ENCODE results near the gene TMEFF2.

TMEFF2 gene

DNA sequence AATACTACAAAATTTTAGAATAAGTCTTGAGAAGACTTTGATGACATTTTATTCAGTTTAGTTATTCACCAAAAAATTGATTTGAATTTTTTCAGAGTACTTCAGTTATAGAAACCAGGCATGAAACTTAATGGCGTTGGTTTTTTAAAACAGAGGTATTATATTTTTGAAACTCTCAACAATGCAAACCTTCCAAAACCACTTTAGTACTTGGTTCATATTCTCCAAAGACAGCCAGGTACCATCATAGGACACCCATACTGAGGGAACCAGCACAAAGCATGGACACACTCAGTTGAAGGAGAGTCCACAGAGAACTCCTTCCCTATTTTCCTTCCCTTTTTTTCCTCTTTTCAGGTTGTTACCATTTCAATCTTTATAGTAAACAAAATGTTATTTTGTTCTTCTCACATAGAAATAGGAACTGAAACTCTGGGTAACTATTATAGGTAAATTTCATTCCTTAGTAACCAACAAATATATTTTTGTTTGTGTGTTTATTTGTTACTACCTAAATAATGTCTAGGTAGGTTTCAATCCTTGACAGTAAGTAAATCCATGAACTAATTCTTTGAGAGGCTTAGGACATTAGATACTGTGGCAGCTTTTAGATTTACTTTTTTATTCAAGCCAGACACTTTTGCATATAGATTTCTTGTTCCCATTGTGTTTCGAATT lies 95.8 kb downstream of the TMEFF2 start:
- no peak for TF ChIP-seq REST (IDR thresholded peaks at IDR 0.05; ENCODE audit: insufficient read depth in 1 of 2, low read depth in 2 of 2, low read length in 2 of 2)
- no peak for TF ChIP-seq FOXP2 (optimal IDR thresholded peaks at IDR 0.05; ENCODE audit: borderline replicate concordance, extremely low read depth, extremely low read length, insufficient read depth)
- TF ChIP-seq POLR2AphosphoS5 (IDR thresholded peaks at IDR 0.05; ENCODE audit: low read depth, low read length) = no peak
- TF ChIP-seq SIN3A (IDR thresholded peaks at IDR 0.05; ENCODE audit: borderline replicate concordance, insufficient read depth, low read length) = no peak
- no peak for TF ChIP-seq TAF1 (IDR thresholded peaks at IDR 0.05; ENCODE audit: borderline replicate concordance, insufficient read depth, low read length)

DNA sequence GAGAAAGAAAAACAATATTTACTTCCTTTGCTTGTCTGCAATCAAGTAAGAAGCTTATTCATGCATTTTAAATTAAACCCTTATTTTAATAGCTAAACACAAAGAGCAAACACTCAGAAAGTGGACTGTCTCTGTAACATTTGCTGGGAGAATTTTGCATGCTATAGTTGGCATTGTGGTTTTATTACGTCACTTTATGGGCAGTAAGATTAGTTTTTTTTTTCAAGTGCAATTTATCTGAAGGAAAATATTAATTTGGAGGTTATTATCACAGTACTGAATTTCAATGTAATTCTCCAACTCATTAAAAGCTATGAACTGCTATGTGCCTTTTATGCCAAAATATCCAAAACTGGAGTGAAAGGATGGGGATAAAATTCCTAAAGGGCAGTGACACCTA lies 103.3 kb downstream of the TMEFF2 start:
- TF ChIP-seq REST (IDR thresholded peaks at IDR 0.05; ENCODE audit: insufficient read depth in 1 of 2, low read depth in 2 of 2, low read length in 2 of 2) (no peak), FOXP2 (optimal IDR thresholded peaks at IDR 0.05; ENCODE audit: borderline replicate concordance, extremely low read depth, extremely low read length, insufficient read depth) (no peak), SIN3A (IDR thresholded peaks at IDR 0.05; ENCODE audit: borderline replicate concordance, insufficient read depth, low read length) (no peak), POLR2AphosphoS5 (IDR thresholded peaks at IDR 0.05; ENCODE audit: low read depth, low read length) (no peak), TAF1 (IDR thresholded peaks at IDR 0.05; ENCODE audit: borderline replicate concordance, insufficient read depth, low read length) (no peak)

- no peak for TF ChIP-seq SIN3A (IDR thresholded peaks at IDR 0.05; ENCODE audit: borderline replicate concordance, insufficient read depth, low read length)
- TF ChIP-seq TAF1 (IDR thresholded peaks at IDR 0.05; ENCODE audit: borderline replicate concordance, insufficient read depth, low read length) = no peak
- TF ChIP-seq FOXP2 (optimal IDR thresholded peaks at IDR 0.05; ENCODE audit: borderline replicate concordance, extremely low read depth, extremely low read length, insufficient read depth) = no peak
- no peak for TF ChIP-seq REST (IDR thresholded peaks at IDR 0.05; ENCODE audit: insufficient read depth in 1 of 2, low read depth in 2 of 2, low read length in 2 of 2)
- TF ChIP-seq POLR2AphosphoS5 (IDR thresholded peaks at IDR 0.05; ENCODE audit: low read depth, low read length) = no peak
These were observed 103.8 kb downstream of the TMEFF2 start for GRCh38 chr2:192090911-192091310.

- TF ChIP-seq REST (IDR thresholded peaks at IDR 0.05; ENCODE audit: insufficient read depth in 1 of 2, low read depth in 2 of 2, low read length in 2 of 2) = no peak
These were observed 107.3 kb downstream of the TMEFF2 start for GRCh38 chr2:192087398-192087958.

DNA sequence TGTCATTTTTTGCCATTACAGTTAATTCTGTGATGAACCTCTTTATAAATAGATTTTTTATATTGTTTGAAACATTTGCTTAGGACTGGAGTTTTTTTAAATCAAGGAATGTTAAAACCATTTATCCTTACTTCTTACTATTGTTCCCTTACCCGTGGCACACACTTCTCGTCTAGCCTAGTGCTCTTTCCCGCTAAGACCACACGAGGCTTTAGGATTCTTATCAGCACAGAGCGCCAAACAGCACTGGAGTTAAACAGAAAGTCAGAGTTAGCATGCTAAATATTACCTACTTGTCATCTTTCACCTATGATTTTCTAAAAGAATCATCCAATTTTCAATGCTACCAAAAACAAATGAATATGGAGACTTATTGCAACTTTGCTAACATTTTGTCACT lies 112.6 kb downstream of the TMEFF2 start:
- TF ChIP-seq TAF1 (IDR thresholded peaks at IDR 0.05; ENCODE audit: borderline replicate concordance, insufficient read depth, low read length) (no peak), REST (IDR thresholded peaks at IDR 0.05; ENCODE audit: insufficient read depth in 1 of 2, low read depth in 2 of 2, low read length in 2 of 2) (no peak), FOXP2 (optimal IDR thresholded peaks at IDR 0.05; ENCODE audit: borderline replicate concordance, extremely low read depth, extremely low read length, insufficient read depth) (no peak), POLR2AphosphoS5 (IDR thresholded peaks at IDR 0.05; ENCODE audit: low read depth, low read length) (no peak), SIN3A (IDR thresholded peaks at IDR 0.05; ENCODE audit: borderline replicate concordance, insufficient read depth, low read length) (no peak)

Measured in PFSK-1 (cell line).